Measurements from ENCODE around the gene FXYD1.

FXYD1 gene

GRCh38 chr19:35107545-35107944, 31.1 kb upstream of the FXYD1 start:
- peak in 1 of 2 donors; percentile 20 for DNase-seq (ENCODE audit: low read depth in 2 of 2)

DNA sequence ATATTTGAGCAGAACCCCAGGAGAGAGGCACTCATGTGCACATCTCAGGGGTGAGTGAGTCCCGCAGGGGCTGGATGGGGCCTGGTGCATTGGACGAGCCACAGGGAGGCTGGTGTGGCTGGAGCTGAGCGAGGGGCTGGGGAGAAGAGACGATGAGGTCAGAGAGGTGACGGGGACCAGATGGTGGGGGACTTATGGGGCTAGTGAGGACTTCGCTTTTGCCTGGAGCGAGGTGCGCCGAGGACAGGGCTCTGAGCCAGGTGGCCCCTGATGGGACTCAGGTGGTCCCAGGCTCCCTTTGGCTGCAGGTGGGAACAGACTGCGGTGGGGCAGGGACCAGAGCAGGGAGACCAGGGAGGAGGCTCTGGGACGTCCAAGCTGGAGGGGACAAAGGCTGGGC, 29.9 kb upstream of the FXYD1 start:
- no peak for DNase-seq (ENCODE audit: low read depth in 2 of 2)

DNA sequence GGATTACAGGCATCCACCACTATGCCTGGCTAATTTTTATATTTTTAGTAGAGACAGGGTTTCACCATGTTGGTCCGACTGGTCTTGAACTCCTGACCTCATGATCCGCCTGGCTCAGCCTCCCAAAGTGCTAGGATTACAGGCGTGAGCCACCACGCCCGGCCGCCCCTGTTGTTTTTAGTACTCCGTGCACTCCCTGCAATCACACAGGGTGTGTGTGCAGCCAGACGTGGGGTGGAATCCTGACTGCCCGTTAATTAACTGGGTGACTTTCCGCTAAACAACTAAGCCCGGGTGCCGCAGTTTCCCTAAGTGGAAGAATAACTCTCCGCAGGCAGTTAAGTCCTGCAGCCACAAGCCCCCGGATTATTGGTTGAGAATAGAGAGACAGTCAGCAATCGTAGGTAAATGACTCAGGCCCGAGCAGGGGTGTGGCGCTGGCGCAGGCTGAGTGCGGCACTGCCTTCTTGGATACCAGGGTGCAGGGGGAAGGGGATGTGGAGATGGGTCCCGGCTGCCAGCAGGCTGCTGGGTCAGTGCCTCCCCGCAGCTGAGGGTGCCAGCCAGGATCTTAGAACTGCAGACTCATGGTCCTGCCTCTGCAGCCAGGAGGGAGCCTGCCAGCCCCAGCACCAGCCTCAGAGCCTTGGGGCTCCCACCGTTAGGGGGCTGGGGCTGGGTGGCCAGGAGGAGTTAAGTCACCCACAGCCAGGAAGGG, 29.1 kb upstream of the FXYD1 start:
- DNase-seq (ENCODE audit: low read depth in 2 of 2), result no peak

DNA sequence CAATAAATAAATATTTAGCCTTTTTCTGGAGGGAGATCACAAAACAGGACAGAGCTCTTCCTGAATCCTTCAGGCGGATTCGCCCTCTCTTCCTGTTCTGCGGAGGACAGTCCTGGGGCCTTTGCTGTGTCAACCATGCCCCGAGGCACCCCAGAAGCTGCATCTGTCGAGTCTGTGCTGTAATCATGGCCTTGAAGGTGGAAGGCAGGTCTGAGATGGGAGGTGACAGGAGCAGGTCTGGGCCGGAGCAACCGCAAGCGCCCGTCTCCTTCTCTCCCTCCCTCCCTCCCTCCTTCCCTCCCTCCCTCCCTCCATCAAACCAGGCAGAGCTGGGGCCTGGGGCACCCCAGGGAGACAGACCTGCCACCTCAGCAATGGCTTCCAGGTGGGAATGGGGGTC, 27.6 kb upstream of the FXYD1 start:
- DNase-seq (ENCODE audit: low read depth in 2 of 2), result no peak

DNA sequence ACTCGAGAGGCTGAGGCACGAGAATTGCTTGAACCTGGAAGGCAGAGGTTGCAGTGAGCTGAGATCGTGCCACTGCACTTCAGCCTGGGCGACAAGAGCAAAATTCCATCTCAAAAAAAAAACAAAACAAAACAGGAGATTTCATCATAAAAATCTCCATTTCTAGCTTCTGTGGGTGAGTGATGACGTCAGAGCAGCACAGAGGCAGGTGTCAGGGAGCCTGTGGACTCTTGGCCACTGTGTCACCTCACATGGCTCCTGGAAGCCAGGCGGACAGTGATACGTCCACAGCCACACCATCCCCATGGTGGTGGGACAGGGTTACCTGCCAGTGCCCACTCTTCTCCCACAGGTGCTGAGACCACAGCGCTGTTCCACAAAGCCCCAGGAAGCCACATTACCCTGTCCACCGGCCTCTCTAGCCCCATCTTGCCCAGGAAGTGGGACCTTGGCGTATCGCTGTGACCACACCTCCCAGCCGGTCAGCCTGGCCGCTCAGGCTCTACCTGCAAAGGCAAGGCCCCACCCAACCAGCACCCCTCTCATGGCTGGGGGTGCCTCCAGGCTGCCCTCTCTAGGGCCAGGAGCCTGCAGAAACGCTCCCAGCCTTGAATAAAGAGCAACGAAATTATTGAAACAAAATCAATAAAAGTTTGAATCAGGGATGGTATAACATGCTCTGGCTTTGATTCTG, 25.5 kb upstream of the FXYD1 start:
- no peak for DNase-seq (ENCODE audit: low read depth in 2 of 2)

GRCh38 chr19:35114353-35115176, 24.1 kb upstream of the FXYD1 start:
- DNase-seq (ENCODE audit: low read depth in 2 of 2), result peak; percentile 61 to 69

DNA sequence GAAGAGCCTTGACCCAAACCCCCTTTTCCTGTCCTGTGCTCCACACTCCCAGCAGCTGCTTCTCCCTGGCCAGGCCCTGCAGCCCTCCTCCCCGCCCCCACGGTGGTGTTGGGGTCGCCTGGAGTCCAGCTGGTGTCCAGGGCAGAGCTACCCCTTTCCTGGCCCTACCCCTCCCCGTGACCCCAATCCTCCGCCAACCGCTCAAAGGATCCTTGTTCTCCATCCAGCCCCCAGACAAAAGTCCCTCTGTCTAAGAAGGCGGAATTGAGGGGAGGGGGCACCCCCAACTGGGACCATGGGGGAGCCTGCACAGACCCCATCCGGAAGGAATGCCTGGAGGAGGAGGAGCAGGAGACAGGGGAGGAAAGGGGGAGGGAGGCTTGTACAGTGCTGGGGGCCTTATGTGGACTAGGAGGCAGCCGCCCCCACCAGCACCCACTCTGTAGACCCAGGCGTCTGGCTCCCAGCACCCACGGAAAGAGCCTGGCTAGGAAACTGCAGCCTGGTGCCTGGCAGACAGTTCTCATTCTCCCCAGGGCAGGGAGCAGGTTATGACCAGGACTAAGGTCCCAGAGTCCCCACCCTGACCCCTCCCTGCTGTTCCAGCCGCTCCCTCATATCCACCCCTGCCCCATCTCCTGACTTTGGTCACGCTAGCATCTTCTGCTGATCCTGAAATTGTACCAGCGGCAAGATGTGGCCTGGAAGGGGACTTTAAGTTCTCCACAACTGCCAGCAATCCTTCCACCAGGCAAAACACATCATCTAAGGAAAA, 23.3 kb upstream of the FXYD1 start, which contains the start of gene FXYD3:
Gene FXYD3, plus strand, starts transcription at position 647 of the 775 bp plus-strand sequence. CDS start 3,554 bp downstream, outside the sequence.
- no peak for DNase-seq (ENCODE audit: low read depth in 2 of 2)

DNA sequence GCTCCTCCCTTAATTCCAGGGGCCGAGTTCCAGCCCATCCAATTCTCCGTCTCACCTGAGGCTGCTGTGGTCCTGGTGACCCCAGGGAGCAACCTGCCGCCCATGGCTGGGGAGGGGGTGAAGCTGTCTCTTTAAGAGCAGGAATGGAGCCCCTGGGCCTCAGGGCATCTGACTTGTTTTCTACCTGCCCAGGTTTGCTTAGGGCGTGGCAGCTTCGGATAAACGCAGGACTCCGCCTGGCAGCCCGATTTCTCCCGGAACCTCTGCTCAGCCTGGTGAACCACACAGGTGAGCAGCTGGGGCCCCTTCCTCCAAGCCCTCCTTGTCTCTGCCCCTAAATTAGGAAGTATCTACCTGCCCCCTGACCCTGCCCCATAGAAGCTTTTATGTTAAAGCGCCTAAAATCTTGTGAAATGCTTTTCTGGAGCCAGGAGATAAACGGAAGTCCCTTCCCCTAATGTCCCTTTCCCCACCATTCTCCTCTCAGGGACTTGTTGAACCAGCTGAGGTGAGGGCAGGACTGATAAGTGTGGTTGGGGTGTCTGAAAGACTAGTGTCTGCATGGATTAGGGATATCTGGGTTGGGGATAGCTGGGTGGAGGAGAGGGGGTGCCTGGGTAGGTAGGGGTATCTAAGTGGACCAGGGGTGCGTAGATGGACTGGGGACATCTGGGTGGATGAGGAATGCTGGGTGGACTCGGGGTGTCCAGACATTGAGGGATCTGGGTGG, 22.4 kb upstream of the FXYD1 start:
- no peak for DNase-seq (ENCODE audit: low read depth in 2 of 2)

DNA sequence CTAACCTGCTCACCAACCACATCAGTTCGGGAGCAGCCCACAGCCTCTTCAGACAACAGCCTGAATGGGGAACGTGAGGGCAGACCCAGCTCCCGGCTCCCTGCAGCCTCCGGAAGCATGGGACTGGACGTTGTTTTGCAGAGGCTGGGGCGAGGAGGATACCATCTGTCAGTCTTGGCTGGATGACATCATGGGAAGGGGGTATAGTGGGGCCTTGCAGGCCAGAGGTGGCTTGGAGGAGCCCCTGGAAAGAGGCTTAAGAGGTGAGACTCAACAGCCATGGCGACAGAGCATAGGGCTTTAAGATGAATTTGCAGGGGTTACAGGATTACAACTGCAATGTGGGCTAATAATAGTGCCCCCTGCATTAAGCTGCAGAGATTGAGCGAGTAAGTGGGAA, 21.5 kb upstream of the FXYD1 start:
- no peak for DNase-seq (ENCODE audit: low read depth in 2 of 2)

GRCh38 chr19:35117799-35118198, 20.8 kb upstream of the FXYD1 start:
- DNase-seq (ENCODE audit: low read depth in 2 of 2), result no peak

DNA sequence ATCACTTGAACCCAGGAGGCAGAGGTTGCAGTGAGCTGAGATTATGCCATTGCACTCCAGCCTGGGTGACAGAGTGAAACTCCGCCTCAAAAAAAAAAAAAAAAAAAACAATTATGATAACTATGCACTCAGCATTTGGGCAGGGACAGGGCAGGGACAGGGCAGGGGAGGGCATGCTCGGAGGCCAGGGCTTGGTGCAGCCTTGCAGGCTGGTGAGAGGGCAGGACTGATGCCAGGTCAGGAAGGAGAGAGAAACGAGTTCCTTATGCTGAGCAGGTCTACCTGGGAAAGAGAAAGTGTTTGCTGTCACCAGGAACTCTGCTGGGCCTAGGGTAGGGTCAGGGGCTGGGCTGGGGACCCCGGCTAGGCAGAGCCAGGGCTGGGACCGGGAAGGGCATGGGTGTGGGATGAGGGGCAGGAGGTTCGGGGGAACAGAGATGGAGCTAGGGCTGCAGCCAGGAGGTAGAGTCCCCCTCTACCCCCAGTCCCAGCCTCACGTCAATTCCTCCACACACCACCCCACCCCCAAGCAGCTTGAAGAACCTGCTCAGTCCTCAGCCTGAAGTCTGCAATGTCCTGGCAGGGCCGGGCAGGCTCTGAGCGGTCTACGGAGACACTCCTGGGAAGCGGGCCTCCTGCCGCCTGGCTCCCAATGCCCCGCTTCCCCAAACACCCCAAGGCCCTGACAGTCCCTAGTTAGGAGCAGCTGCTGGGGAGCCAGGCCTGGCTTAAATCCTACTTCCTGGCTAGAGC, 20.2 kb upstream of the FXYD1 start:
- no peak for DNase-seq (ENCODE audit: low read depth in 2 of 2)

DNA sequence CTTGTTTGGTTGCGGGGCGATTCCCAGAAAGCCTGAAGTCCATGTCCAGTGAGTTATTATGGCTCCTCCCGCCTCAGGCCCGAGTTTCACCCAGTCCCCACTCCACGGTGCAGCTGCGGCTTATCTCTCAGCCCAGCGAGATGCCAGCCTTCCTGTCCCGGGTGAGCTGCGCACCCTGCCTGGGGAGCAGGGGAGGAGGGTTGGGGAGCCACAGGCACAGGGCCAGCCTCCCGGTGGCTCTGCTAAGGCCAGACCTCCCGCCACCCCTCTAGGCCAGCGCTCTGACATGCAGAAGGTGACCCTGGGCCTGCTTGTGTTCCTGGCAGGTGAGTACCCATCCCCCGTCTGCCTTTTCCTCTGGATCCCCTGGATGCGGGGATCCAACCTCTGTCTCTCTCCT, 19.5 kb upstream of the FXYD1 start:
- no peak for DNase-seq (ENCODE audit: low read depth in 2 of 2)

- DNase-seq (ENCODE audit: low read depth in 2 of 2), result no peak
Measured at GRCh38 chr19:35119578-35120155, 19.0 kb upstream of the FXYD1 start.

- DNase-seq (ENCODE audit: low read depth in 2 of 2), result no peak
Measured at GRCh38 chr19:35120492-35120891, 18.1 kb upstream of the FXYD1 start.

DNA sequence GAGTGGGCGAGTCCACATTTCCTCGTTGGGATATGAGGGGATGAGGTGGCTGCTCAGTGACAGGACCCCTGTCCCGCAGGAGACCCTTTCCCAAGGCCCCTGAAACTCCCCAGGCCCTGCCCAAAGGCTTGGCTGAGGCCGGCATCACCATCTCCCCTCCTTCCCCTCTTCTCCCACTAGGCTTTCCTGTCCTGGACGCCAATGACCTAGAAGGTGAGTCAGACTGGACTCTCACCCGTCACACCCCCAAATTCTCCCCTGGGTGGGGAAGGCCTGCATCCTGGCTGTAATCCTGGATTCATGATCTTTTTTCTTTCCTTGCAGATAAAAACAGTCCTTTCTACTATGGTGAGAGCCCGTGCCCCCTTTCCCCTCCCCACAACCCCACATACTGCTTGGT, 17.7 kb upstream of the FXYD1 start:
- no peak for DNase-seq (ENCODE audit: low read depth in 2 of 2)

DNA sequence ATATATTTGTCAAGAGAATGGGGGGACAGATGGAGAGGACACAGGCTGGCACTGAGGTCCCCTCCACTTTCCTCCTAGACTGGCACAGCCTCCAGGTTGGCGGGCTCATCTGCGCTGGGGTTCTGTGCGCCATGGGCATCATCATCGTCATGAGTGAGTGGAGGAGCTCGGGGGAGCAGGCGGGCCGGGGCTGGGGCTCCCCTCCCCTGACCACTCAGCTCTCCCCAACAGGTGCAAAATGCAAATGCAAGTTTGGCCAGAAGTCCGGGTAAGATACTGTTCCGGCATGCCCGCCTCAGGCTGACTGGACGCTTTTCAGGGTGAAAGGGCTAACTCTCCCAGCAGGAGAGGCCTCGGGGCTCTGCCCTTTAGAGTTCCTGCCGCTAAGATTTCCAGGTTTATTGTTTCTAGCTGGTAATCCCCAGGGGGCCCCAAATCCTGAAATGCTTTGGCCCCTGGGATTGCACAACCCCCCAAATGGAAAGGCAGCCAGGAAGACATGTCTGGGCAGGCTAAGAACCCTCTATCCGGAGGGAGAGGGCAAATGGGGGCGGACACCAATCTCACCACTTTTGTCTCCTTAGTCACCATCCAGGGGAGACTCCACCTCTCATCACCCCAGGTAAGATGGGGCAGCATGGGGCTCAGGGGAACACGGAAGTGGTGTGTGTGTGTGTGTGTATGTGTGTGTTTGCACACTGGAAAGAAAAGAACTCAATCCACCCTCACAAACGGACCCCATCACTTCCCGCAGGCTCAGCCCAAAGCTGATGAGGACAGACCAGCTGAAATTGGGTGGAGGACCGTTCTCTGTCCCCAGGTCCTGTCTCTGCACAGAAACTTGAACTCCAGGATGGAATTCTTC, 15.7 kb upstream of the FXYD1 start:
- DNase-seq (ENCODE audit: low read depth in 2 of 2), result no peak

DNA sequence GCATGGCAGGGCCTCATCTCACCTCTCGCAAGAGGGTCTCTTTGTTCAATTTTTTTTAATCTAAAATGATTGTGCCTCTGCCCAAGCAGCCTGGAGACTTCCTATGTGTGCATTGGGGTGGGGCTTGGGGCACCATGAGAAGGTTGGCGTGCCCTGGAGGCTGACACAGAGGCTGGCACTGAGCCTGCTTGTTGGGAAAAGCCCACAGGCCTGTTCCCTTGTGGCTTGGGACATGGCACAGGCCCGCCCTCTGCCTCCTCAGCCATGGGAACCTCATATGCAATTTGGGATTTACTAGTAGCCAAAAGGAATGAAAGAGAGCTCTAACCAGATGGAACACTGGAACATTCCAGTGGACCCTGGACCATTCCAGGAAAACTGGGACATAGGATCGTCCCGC, 15.1 kb upstream of the FXYD1 start:
- DNase-seq (ENCODE audit: low read depth in 2 of 2), result no peak

GRCh38 chr19:35124098-35125060, 14.2 kb upstream of the FXYD1 start:
- DNase-seq (ENCODE audit: low read depth in 2 of 2), result peak; percentile 78 to 85

All from stimulated activated CD4-positive, alpha-beta T cell treated with anti-CD3 and anti-CD28 coated beads, Interleukin-4, amount 100 ng/mL, for 48 hours (primary cell).